GM19099 (cell line): Measurements from ENCODE around the gene PCDHA1.

Experiments used
- POLR2A ChIP-seq: IDR thresholded peaks from 3 replicates; pipeline ENCODE4 v1.6.1; 2011; ENCODE audit warnings: low read depth; ENCODE audit not compliant: insufficient read length; ENCODE audit errors: extremely low read depth

The PCDHA1 gene

GRCh38 chr5:140785905-140786686, at the start of gene PCDHA1:
Gene PCDHA1 (plus strand): TSS chr5:140786140.
- no peak for TF ChIP-seq POLR2A

- TF ChIP-seq POLR2A = no peak
Measured at GRCh38 chr5:140737486-140737885, 48.5 kb upstream of the PCDHA1 start.

- TF ChIP-seq POLR2A = no peak
Measured at GRCh38 chr5:140741967-140742366, 44.0 kb upstream of the PCDHA1 start.

- TF ChIP-seq POLR2A = no peak
Measured at GRCh38 chr5:140753561-140753960, 32.4 kb upstream of the PCDHA1 start.

- no peak for TF ChIP-seq POLR2A
Measured at GRCh38 chr5:140764177-140764973, 21.6 kb upstream of the PCDHA1 start.

GRCh38 chr5:140767444-140767843, 18.5 kb upstream of the PCDHA1 start:
- TF ChIP-seq POLR2A = no peak

- no peak for TF ChIP-seq POLR2A
Measured at GRCh38 chr5:140780512-140780911, 5.4 kb upstream of the PCDHA1 start.

GRCh38 chr5:140791089-140791488, 5.1 kb downstream of the PCDHA1 start:
- TF ChIP-seq POLR2A = no peak

- no peak for TF ChIP-seq POLR2A
Measured at GRCh38 chr5:140794595-140795258, 8.8 kb downstream of the PCDHA1 start, which contains the start of gene PCDHA2. Gene PCDHA2 (plus strand): TSS chr5:140794852.

GRCh38 chr5:140795259-140795641, 9.3 kb downstream of the PCDHA1 start:
- TF ChIP-seq POLR2A = no peak

GRCh38 chr5:140796718-140797095, 10.8 kb downstream of the PCDHA1 start:
- TF ChIP-seq POLR2A = no peak

- no peak for TF ChIP-seq POLR2A
Measured at GRCh38 chr5:140800816-140801493, 15.0 kb downstream of the PCDHA1 start, which contains the start of gene PCDHA3. Gene PCDHA3 (plus strand): TSS chr5:140801057.

- no peak for TF ChIP-seq POLR2A
Measured at GRCh38 chr5:140801494-140801841, 15.5 kb downstream of the PCDHA1 start.

GRCh38 chr5:140802781-140803271, 16.9 kb downstream of the PCDHA1 start:
- TF ChIP-seq POLR2A = no peak

GRCh38 chr5:140806834-140807775, 21.2 kb downstream of the PCDHA1 start, which contains the start of gene PCDHA4:
Gene PCDHA4 (plus strand): TSS chr5:140807068.
- TF ChIP-seq POLR2A = no peak
